Limb (tissue), 2 donors: ENCODE results near the gene SRCAP.

Experiments
- DNase-seq, 2 donors: peaks; one replicate each; pipeline ENCODE4 v3.0.0-alpha.2; 2016; ENCODE audit errors: extremely low spot score in 2 of 2

SRCAP gene

DNA sequence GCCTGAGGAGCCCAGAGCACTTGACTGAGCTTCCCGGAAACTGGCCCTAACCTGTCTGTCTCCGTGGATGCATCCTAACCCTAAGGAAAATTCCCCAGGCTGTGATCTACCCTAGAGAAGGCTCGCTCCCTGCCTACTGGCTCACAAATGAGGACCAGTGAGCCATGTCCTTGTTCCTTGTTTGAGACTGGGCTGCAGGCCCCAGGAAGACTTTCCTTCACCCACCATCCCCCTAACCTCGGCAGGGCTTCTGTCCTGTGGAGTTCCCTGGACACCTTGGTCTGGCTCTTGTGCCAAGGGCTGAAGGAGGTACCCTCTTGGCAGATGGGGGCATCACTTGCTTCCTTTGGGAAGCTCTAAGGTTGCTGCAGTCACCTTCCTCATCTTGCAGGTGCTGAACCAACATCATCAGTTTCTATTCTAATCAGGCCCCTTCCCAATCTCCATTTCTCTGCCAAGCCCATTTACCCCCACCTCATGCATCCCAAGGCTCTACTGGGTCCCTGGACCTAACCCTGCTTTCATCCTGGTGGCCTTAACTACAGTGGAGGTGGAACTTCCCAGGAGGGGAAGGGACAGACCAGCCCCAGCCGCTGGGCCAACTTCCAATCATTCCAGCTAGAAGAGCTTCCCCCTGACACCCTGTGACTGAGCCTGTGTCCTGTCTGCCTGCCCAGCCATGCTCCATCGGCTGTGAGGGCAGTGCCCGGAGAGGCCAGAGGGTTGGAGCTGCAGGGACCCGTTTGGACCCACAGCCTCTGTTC lies 75.6 kb downstream of the SRCAP start:
- DNase-seq = peak in 1 of 2 donors; percentile 26

DNA sequence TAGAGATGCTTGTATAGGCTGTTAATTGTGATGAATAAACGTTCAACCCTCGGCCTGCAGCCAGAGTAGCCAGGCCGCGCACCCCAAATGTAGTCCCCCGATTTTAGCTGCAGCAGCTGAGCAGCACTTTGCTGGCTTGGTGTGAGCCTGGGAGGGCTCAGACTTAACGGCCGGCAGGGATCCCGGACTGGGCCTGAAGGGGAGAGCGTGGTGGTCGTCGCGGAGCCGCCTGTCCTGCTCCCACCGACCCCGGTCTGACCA lies 76.1 kb downstream of the SRCAP start:
- DNase-seq = no peak

DNA sequence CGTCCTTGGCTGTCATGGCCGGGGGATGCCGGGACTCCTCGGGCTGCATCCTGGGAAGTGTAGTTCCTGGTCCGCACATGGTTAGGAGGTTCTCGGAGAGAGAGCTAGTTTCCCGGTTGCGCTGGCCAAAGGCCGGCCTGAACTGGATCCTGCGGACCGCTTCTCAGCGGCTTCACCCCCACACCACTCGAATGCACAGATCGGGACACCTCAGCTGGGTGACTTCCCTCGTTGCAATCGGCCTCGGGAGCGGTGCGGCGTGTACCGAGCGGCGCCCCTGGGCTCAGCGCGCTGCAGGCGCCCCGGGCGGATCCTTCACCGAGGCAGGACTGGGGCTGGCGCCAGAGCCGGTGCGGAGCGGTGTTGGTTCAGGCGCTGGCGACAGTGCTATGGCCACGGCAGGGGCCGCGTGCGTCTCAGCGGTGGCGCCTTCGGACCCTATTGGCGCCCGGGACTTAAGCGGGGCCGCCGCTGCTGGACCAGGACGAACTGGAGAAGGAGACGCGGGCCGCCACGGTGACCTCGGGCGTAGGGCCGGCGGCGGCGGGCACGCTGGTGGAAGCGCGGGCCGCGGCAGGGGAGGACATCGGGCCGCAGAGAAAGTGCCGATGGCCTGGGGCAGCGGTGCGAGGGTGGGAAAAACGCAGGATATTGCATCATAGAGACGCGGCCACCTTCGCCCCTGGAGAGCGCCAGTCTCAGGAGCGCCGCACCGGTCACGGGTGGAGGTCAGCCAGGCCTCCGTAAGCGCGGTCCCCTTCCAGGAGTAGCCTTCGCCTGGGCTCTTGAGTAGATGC lies 76.6 kb downstream of the SRCAP start:
- peak; percentile 86 to 89 for DNase-seq

DNA sequence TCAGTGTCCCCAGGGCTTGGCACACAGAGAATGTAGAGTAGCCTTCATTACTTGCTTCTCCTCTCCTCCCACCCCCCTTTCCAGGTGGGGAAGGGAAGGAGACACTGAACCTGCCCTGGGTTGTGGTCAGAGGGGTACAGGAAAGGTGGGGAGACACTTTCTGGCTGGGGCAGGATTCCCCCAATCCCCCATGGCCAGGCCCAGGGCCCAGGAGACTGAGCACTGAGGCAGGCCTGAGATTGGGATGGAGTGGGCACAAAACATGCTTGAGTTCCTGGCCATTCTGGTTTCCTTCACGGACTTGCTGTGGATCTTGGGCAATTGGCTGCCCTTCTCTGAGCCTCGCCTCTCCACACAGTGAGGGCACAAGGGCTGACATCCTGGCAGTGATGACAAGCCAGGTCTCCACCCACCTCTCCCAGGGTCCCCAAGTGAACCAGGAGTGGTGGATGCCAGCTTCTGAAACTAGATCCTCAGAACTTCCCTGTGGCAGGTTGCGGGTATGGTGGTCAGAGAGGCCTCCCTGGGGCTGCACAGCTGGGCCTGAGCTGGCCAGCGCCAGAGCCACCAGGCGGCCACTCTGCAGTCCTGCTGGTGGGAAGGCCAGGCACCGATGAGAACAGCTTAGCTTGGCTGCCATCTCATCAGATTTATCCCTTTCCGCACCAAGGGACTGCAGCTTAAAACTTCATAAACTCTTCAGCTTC lies 78.8 kb downstream of the SRCAP start:
- peak in 1 of 2 donors; percentile 29 for DNase-seq

DNA sequence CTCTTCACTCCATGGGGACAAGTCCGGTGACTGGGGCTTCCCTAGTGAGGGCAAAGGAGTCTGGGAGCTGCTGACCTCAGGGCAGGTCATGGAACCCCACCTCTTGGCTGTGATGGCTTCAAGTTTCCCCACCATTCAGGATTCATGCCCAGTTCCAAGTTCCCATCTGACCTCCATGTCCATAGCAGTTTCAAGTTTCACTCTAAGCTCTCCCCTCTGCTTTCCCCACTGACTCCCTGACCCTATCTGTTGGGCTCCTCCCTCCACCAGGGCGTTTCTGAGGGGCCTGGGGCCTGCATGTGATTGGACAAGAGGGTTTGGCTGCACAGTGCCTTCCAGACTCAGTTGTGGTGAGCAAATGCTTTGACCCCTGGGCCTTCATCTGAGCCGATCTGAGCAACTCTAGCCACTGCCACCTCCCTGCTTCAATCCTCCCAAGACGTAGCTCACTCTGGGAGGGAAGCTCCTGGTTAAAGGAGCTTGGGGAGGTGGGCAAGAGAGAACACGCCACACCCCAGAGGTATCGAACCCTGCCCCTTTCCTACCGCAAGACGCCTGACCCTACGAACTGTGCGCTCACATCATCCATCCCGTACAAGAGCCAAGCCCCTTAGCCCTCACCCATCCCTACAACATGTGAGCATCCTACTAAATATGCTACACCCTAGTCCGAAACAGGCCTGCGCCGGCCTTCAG lies 79.7 kb downstream of the SRCAP start:
- peak in 1 of 2 donors; percentile 26 for DNase-seq

DNA sequence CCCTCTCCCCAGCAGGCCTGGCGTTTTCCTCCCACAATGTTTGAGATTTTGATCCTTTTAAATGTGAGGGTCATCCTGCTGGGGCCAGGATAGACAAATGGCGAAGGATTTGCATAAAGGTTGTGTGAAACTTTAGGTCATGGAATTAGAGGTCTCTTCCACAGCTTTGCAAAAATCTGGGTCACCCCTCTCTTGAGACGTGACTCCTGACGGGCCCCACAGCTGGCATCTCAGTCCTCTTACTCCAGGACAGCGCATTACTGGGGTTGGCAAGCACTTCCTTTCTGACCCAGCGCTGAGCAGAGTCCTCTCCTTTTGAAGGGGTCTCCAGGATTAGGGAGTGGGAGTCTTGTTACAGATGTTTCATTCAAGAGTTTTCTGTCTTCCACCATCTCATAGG lies 80.6 kb downstream of the SRCAP start:
- DNase-seq = no peak

DNA sequence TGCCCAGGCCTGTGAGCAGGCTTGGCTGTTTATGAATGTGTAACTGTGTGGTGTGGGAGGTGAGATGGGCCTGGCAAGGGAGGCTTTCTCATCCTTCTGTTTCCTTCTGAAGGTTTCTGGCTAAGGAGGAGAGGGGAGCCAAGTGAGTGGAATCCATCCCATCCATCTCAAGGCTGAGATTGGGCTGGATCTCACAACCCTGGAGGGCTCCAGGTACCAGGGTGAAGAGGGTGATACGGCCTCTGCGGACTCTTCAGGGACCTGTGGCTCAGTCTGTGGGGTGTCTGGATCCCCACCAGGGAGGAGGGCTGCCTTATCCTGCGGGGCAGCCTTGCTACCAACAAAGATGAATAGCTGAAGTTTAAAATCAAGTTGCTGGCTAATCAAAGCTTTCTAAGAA lies 81.0 kb downstream of the SRCAP start:
- no peak for DNase-seq

DNA sequence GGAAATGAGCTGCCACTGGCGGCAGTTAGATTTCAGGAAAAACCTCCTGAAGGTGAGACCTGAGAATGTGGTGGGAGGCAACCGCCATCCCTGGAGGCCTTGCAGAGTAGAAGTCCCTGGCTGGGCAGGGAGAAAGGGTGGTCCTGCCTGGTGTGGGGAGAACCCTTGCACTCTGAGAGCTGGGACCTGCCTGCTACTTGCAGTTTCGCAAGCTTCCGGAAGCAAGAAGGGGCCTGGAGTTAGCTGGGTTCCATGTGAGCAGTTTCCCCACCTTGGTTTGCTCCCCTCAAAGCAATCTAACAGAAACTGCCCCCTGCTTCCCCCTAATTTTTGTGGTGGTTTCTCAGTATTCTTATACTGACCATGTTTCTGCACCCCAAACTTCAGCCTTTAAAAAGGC lies 81.6 kb downstream of the SRCAP start:
- no peak for DNase-seq

DNA sequence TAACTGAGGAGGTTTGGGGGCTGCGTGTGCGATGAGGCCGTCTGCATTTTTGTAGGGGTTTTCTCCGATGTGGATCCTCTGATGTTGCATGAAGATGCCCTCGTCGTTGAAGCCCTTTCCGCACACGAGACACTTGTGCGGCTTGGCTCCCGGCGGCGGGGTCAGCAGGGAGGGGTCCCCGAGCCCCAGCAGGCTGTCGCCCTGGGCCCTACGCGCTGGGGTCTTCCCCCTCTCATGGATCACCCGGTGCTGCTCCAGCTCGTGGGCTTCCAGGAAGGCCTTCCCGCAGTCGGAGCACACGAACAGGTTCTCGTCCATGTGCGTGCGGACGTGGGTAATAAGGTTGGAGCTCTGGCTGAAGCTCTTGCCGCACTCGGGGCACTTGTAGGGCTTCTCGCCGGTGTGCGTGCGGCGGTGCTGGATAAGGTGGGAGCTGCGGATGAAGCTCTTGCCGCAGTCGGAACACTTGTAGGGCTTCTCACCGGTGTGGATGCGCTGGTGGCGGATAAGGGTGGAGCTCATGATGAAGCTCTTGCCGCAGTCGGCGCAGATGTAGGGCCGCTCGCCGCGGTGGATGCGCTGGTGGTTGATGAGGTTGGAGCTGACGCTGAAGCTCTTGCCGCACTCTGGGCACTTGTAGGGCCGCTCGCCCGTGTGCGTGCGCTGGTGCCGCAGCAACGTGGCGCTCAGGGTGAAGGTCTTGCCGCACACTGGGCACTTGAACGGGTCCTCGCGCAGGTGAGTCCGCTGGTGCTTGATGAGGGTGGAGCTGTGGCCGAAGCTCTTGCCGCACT lies 83.7 kb downstream of the SRCAP start:
- no peak for DNase-seq

DNA sequence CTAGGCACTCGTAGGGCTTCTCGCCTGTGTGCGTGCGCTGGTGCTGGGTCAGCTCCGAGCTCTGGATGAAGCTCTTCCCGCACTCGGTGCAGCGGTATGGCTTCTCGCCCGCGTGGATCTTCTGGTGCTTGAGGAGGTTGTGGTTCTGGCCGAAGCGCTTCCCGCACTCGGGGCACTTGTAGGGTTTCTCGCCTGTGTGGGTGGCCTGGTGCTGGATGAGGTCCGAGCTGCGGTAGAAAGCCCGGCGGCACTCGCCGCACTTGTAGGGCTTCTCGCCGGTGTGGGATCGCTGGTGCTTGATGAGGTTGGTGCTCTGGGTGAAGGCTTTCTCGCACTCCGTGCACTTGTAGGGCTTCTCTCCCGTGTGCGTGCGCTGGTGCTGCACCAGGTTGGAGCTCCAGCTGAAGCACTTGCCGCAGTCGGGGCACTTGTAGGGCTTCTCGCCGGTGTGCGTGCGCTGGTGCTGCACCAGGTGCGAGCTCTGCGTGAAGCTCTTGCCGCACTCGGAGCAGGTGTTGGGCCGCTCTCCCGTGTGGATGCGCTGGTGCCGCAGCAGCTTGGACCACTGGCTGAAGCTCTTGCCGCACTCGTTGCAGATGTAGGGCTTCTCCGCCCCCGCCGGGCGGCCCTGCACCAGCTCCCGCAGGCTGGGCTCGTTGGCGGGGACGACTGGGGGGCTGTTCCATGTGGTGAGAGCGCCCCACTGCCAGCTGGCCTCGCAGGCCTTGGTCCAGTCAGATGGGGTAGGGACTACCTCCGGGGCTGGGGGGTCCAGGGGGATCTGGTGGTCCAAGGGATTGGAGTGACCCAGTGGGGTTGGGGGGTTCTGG lies 84.5 kb downstream of the SRCAP start:
- no peak for DNase-seq

DNA sequence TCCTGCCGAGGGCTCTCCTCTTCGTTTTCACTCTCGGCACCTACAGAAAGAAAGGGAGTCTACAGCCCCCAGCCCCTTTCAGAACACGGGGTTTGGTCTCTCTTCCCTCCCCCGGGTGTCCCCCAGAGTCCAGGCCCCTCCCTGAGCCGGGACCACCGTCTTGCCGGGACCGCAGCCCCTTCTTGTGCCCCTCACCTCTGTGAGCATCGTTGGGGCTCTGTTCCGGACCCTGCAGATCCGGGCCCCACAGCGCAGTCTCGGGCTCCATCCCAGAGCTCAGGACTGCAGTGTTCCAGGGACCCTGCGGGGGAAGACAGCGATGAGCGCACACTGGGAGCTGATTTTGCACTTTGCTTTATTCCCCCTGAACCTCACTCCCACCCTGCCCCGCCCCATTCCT lies 85.2 kb downstream of the SRCAP start:
- no peak for DNase-seq

DNA sequence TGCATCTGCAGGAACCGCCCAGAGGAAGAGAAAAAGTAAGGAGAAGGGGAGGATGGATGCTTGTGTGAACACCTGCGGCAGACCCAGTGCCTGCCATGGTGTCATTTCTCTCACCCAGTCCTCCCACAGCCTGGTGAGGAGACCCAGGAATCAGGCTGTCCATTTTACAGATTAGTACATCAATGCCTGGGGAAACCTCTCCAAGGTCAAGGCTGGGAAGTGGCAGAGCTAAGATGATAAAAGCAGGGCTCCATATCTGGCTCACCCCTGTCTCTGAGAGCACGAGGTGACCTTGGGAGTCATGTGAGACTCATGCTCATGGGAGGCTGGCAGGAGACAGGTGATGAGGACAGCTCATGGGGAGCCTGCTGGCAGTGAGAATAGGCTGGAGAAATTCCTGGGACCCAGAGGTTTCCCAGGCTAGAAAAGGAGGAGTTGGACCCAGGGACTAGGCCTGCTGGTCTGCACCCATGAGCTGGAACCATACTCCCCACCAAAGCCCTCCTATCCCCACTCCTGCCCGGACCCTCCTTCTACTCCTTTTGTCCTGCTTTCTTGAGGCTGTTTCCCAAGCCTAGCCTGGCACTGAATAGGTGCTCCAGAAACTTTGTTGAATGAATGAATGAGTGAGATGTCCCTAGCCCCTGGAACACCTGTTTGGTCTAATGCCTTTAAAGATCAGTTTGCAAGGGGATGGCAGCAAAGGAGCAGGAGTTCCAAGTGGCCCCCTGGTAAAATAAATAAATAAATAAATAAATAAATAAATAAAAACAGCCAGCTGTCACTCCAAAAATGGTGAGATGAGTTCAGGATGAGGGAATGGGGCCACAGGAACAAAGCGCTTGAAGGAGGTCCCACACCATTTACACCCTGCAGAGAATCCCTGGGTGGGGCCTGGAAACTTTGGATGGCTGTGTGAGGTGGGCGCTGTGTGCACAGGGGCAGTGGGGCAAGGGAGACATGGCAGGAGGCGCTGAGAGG lies 86.4 kb downstream of the SRCAP start:
- DNase-seq = no peak

DNA sequence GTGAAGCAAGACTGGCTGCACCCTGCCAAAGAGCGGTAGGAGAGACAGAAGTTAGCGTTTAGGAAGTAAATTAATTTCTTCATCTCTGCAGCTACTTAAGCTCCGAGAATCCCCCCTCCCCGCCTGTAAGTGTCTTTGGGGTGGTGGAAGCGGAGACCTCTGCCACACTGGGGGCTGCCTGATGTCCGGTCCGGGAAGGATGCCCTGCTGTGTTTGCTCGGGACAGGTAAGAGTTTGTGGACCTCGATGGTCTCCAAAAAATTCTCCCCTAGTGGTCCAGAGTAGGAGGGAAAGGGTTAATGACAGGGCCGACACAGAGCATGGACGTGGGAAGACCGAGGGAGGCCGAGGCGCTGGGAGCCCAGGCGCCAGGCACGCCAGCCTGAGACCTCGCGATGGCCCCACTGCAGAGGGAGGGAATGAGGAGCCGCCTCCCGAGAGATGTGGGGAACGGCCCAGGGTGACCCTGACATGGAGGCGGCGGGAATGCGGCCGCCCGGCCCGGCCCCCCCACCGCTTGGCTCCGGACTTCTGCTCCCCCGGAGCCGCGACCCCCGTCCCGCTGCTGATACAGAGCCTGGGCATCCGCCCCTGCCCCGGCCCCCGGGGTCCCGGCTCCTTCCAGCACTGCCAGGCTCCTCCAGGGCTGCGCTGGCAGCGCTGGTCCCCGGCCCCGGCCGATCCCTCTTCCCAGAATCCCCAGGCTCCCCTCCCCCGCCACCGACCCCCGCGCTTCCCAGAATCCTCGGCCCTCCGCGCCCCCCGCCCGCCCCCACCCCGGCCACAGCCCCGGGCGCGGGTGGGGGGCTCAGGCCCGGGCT lies 87.4 kb downstream of the SRCAP start:
- DNase-seq = peak in 1 of 2 donors; percentile 84

DNA sequence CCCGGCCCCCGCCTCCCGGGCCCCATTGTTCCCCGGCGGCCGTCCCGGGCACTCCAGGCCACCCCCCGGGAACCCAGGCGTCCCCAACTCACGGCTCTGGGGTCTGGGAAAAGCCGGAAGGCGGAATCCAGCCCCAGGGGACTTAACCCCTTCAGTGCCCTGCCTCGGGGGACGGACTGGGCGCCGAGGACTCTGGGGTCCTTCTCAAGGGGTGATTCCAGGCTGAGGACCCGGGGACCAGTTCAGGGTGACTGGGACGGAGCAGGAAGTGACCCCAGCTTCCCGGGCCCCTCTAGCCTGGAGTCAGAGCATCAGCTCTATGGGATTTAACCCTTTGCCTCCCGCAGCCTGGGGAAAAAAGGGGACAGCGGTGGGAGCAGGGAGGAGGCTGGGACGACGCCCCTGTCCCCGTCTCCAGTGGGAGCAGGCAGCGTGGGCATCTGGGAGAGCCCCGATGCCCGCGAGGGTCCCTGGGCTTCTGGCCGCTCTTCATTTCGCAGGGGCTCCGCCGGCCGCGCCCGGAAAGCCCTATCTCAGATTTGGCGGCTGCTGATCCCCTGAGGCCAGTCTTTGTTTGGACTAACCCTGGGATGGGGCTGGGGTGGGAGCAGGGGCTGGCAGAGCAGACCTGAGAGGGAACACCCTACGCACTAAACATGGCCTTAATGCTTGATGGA lies 88.1 kb downstream of the SRCAP start, which contains the start of gene ZNF629:
Gene ZNF629 (minus strand): TSS at position 270 of the 677 bp plus-strand sequence. CDS start 2,723 bp downstream, outside the sequence.
- peak; percentile 86 to 89 for DNase-seq

DNA sequence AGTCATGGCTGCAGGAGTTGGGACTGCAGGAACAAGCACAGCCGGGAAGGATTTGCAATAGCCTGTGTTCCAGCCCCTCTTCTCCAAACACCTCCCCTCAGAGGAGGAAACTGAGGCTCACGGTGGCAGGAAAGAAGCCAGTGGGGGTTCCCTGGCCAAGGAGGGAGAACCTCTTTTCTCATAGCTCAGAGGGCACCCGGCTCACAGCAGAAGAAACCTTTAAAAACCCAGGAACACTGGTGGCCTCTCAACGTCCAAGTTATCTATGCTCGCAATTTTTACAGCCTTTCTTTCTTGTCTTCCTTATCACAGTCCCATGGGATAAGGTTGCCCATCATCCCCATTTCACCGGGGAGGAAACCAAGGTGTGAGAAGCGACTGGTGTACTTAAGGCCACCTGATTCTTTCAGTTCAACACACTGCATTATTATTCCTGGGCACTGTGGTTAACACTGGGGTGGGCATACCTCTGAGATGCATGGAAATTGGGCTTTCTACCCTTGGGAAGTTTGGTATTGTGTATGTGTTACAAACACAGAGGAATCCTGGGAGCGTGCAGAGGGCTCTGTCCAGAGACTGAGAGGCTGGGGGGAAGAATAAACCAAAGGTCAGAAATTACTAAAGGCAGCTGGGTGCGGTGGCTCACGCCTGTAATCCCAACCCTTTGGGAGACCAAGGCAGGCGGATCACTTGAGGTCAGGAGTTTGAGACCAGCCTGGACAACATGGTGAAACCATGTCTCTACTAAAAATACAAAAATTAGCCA lies 88.8 kb downstream of the SRCAP start:
- DNase-seq = no peak
